Spleen (tissue), 7 donors: ENCODE data around the gene ZNF805.

Source experiments
- CTCF ChIP-seq, 11 experiments: fragments of 200-600 bp in 7 of 11; fragments of 450-650 bp in 4 of 11; sonication (generic) in 4 of 11; IDR thresholded peaks in 8 of 11; conservative IDR thresholded peaks in 3 of 11; 1 replicate in 7 of 11; 2 replicates in 4 of 11; pipeline versions ENCODE4 v1.4.0 to v1.8.0; 2016 to 2021; ENCODE audit warnings: antibody characterized with exemption in 11 of 11, inconsistent platforms in 4 of 11, mild to moderate bottlenecking in 1 of 11
- POLR2A ChIP-seq, 3 donors: fragments of 450-650 bp; IDR thresholded peaks; one replicate each; pipeline ENCODE4 v1.5.1; 2017; ENCODE audit warnings: antibody characterized with exemption in 3 of 3, mild to moderate bottlenecking in 1 of 3
- POLR2AphosphoS5 ChIP-seq, 3 donors: sonication (generic); formaldehyde crosslinking; IDR thresholded peaks; one replicate each; pipeline ENCODE4 v1.5.1; 2017; ENCODE audit warnings: antibody characterized with exemption in 3 of 3
- donor health status: DM: no; HTN: no; CAD: no; lungs with moderate emphysema.
- donor health status: DM: no; HTN: no; CAD: no.
- donor health status: DM: no; HTN: no; CAD: no.

- TF ChIP-seq POLR2AphosphoS5 (IDR thresholded peaks at IDR 0.05), result no peak
- TF ChIP-seq CTCF (IDR thresholded peaks at IDR 0.05 in 8 of 11, conservative IDR thresholded peaks at IDR 0.05 in 3 of 11), result no peak
- TF ChIP-seq POLR2A (IDR thresholded peaks at IDR 0.05), result no peak
These were observed 50.5 kb downstream of the ZNF805 start for GRCh38 chr19:57290970-57291369.
